Activated CD4-positive, alpha-beta T cell treated with anti-CD3 and anti-CD28 coated beads, Interleukin-2, amount 50 U/mL, for 24 hours (primary cell): ENCODE measurements around the gene ABHD16A.

ENCODE experiments used
- DNase-seq, 2 donors: peaks; one replicate each; pipeline ENCODE4 v3.0.0-alpha.2; 2020; ENCODE audit warnings: low read depth in 1 of 2, low spot score in 1 of 2

The ABHD16A gene

GRCh38 chr6:31732029-31732428, 28.9 kb upstream of the ABHD16A start:
- no peak for DNase-seq

GRCh38 chr6:31730631-31731086, 27.5 kb upstream of the ABHD16A start:
- no peak for DNase-seq

GRCh38 chr6:31729979-31730630, 27.0 kb upstream of the ABHD16A start:
- DNase-seq = peak; percentile 32 to 42

- DNase-seq = peak; percentile 55 to 67
Measured at GRCh38 chr6:31729515-31729978, 26.4 kb upstream of the ABHD16A start.

GRCh38 chr6:31728767-31729514, 25.8 kb upstream of the ABHD16A start, which contains the start of gene DDAH2:
DDAH2 (minus strand) TSS chr6:31729299; CDS start chr6:31729161, 138 bp downstream.
- DNase-seq = no peak

GRCh38 chr6:31727717-31728671, 24.9 kb upstream of the ABHD16A start:
- DNase-seq = no peak

- DNase-seq = no peak
Measured at GRCh38 chr6:31727034-31727716, 24.1 kb upstream of the ABHD16A start.

- no peak for DNase-seq
Measured at GRCh38 chr6:31725502-31726350, 22.6 kb upstream of the ABHD16A start.

- DNase-seq = no peak
Measured at GRCh38 chr6:31723980-31724691, 21.0 kb upstream of the ABHD16A start.

GRCh38 chr6:31723245-31723979, 20.3 kb upstream of the ABHD16A start, which contains the start of gene MPIG6B:
MPIG6B (plus strand) TSS chr6:31723373; CDS start chr6:31723384, 11 bp downstream.
- DNase-seq = no peak

GRCh38 chr6:31722173-31722572, 19.0 kb upstream of the ABHD16A start:
- no peak for DNase-seq

- DNase-seq = no peak
Measured at GRCh38 chr6:31721351-31722020, 18.4 kb upstream of the ABHD16A start, which contains the start of gene LY6G6C. LY6G6C (minus strand) TSS chr6:31721746; CDS start chr6:31721679, 67 bp downstream.

GRCh38 chr6:31720196-31720770, 17.2 kb upstream of the ABHD16A start:
- no peak for DNase-seq

- no peak for DNase-seq
Measured at GRCh38 chr6:31719001-31719400, 15.9 kb upstream of the ABHD16A start.

- DNase-seq = no peak
Measured at GRCh38 chr6:31718265-31718664, 15.1 kb upstream of the ABHD16A start.

- no peak for DNase-seq
Measured at GRCh38 chr6:31717499-31718222, 14.5 kb upstream of the ABHD16A start.
